ENCODE data around the gene ZSCAN5A. TPM values are rescaled to one million over a fixed set of nuclear protein-coding genes. Genes with fewer than 3 reads are reported as not detected.

ZSCAN5A gene
- total and polyA plus RNA-seq, 9 of the 15 experiments (the other 6 are each of a cell fraction or from before 2014, with no cell fraction given), result 5.8 to 15.3 (median 11.8) TPM

GRCh38 chr19:56347163-56347778 lies 32.6 kb upstream of the ZSCAN5A start (continued):
- TF ChIP-seq REST (IDR thresholded peaks at IDR 0.05; ENCODE audit: borderline replicate concordance), result no peak
- 0 out of 2 replicates have a peak, but pooled peaks have one; percentile 27 for TF ChIP-seq REST (CRISPR knock-in tag; IDR thresholded peaks at IDR 0.05; ENCODE audit: low read depth)
- no peak for TF ChIP-seq MYNN (IDR thresholded peaks at IDR 0.05)
- no peak for TF ChIP-seq MYNN (CRISPR knock-in tag; IDR thresholded peaks at IDR 0.05)
- peak; percentile 81; the same call in 1 of the 2 replicates for TF ChIP-seq EP300 (IDR thresholded peaks at IDR 0.05; ENCODE audit: low read length)
- TF ChIP-seq PRPF4 (IDR thresholded peaks at IDR 0.05; ENCODE audit: insufficient read depth, low read depth, low read length, poor library complexity, severe bottlenecking), result no peak
- 0 out of 2 replicates have a peak, but pooled peaks have one; percentile 40 for TF ChIP-seq E4F1 (CRISPR knock-in tag; IDR thresholded peaks at IDR 0.05; ENCODE audit: borderline replicate concordance)
- 0 out of 2 replicates have a peak, but pooled peaks have one; percentile 59 for TF ChIP-seq CREB5 (CRISPR knock-in tag; IDR thresholded peaks at IDR 0.05)
- TF ChIP-seq SMAD3 (CRISPR knock-in tag; conservative IDR thresholded peaks at IDR 0.05), result 0 out of 2 replicates have a peak, but pooled peaks have one; percentile 62
- peak; percentile 50 for TF ChIP-seq HMBOX1 (IDR thresholded peaks at IDR 0.05)
- TF ChIP-seq HDAC3 (IDR thresholded peaks at IDR 0.05; ENCODE audit: borderline replicate concordance, partially characterized antibody), result no peak
- TF ChIP-seq NCOR1 (IDR thresholded peaks at IDR 0.05), result peak; percentile 64; the same call in 1 of the 2 replicates
- TF ChIP-seq ZNF175 (CRISPR knock-in tag; IDR thresholded peaks at IDR 0.05; ENCODE audit: low read depth), result peak; percentile 74; the same call in 1 of the 2 replicates
- 0 out of 2 replicates have a peak, but pooled peaks have one; percentile 70 for TF ChIP-seq RHOXF2B (CRISPR knock-in tag; conservative IDR thresholded peaks at IDR 0.05)
- TF ChIP-seq SOX6 (IDR thresholded peaks at IDR 0.05), result no peak

All from K562 (cell line).